ENCODE data around the gene DGKA. TPM values are rescaled to one million over a fixed set of nuclear protein-coding genes. Genes with fewer than 3 reads are reported as not detected.

DGKA gene
- total and polyA plus RNA-seq, 2 of the 13 experiments (the other 11 are each of a cell fraction or from before 2014, with no cell fraction given) = 2.4 to 5.4 TPM

DNA sequence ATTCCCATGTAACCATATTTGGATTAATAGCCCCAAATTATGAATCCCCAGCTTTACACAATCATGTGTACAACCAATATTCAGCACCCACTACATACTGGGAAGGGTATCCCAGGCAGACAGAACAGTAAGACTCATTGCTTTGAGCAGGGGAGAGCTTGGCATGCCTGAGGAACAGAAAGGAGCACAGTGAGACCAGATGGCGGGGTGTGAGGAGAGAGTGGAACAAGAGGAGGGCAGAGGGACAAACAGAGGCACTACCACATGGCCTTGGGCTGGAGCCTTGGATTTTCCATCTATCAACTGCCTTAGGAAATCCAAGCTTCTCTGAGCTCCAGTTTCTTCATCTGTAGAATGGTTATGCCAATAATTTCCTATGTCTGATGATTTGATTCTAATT lies 3.8 kb downstream of the DGKA start:
- H2AFZ ChIP-seq (ENCODE audit: low read length) = no peak overlapping the region
- H3K79me2 ChIP-seq (ENCODE audit: insufficient read depth, low read length) = no peaks in the 10 kb centered on the region
- peaks cover 0 to 11% of the 10 kb centered on the region in 2 experiments; a peak in 1 of 5 replicates for H3K27me3 ChIP-seq (ENCODE audit: control insufficient read depth in 1 of 2, insufficient read depth in 2 of 2, low read length in 2 of 2)
- WGBS (ENCODE audit: low lambda C conversion rate) = 90% methylated on average over 1 of the region's 1 CpG
- ChIA-PET CTCF (ENCODE audit: low intra/inter-chr PET ratio, low total read pairs) (no interaction called here), POLR2A (no interaction called here)
- no TSS peak for BruUV-seq (replicated peaks)
- FAIRE-seq (no peak), ATAC-seq (no peak), DNase-seq (ENCODE audit: low spot score) (no peak)
- intact Hi-C loops (cut with micrococcal nuclease; ENCODE audit: unreplicated experiment) (loop anchor here (5.0 kb wide), 1 partner anchor 197 kb away; no protein-coding TSS in a partner anchor), in situ Hi-C loops (cut with HindIII; ENCODE audit: extremely low pct_ligation_motif_present, low pct_unique_long_range_greater_than_20kb) (loop anchor here (5.0 kb wide), 1 partner anchor 197 kb away; no protein-coding TSS in a partner anchor)
- no peak overlapping the region for H3K4me3 ChIP-seq (replicated peaks in 1 of 3; ENCODE audit: insufficient read depth in 1 of 3, low read depth in 2 of 3, low read length in 3 of 3)
- H3K4me1 ChIP-seq (ENCODE audit: insufficient read depth, low read length) = peaks cover 38% of the 10 kb centered on the region
- H3K27ac ChIP-seq (ENCODE audit: extremely low read length, insufficient read depth, low read length) = no peak overlapping the region
- no peak overlapping the region for H3K4me2 ChIP-seq (ENCODE audit: low read depth, low read length)
- H3K36me3 ChIP-seq (replicated peaks in 1 of 2; ENCODE audit: control insufficient read depth in 1 of 2, insufficient read depth in 2 of 2, low read length in 2 of 2) = no peaks in the 10 kb centered on the region
- H3K9ac ChIP-seq (ENCODE audit: insufficient read depth, low read depth, low read length) = no peak overlapping the region
- no peaks in the 10 kb centered on the region for H3K9me3 ChIP-seq (ENCODE audit: low read length)
- TF ChIP-seq, protein P1, sequence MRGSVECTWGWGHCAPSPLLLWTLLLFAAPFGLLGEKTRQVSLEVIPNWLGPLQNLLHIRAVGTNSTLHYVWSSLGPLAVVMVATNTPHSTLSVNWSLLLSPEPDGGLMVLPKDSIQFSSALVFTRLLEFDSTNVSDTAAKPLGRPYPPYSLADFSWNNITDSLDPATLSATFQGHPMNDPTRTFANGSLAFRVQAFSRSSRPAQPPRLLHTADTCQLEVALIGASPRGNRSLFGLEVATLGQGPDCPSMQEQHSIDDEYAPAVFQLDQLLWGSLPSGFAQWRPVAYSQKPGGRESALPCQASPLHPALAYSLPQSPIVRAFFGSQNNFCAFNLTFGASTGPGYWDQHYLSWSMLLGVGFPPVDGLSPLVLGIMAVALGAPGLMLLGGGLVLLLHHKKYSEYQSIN (CRISPR knock-in tag; IDR thresholded peaks at IDR 0.05; ENCODE audit: borderline replicate concordance) = no peak
- TF ChIP-seq ZFY (CRISPR knock-in tag; IDR thresholded peaks at IDR 0.05) (no peak), SAFB2 (CRISPR knock-in tag; IDR thresholded peaks at IDR 0.05; ENCODE audit: borderline replicate concordance, low read depth) (no peak), SALL1 (CRISPR knock-in tag; IDR thresholded peaks at IDR 0.05) (no peak), ZFP90 (CRISPR knock-in tag; IDR thresholded peaks at IDR 0.05; ENCODE audit: borderline replicate concordance) (no peak), TOPORS (CRISPR knock-in tag; IDR thresholded peaks at IDR 0.05) (no peak), DNMT1 (CRISPR knock-in tag; IDR thresholded peaks at IDR 0.05) (no peak), KLF12 (CRISPR knock-in tag; IDR thresholded peaks at IDR 0.05; ENCODE audit: borderline replicate concordance) (no peak)
- TF ChIP-seq, protein P2, sequence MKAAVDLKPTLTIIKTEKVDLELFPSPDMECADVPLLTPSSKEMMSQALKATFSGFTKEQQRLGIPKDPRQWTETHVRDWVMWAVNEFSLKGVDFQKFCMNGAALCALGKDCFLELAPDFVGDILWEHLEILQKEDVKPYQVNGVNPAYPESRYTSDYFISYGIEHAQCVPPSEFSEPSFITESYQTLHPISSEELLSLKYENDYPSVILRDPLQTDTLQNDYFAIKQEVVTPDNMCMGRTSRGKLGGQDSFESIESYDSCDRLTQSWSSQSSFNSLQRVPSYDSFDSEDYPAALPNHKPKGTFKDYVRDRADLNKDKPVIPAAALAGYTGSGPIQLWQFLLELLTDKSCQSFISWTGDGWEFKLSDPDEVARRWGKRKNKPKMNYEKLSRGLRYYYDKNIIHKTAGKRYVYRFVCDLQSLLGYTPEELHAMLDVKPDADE (CRISPR knock-in tag; IDR thresholded peaks at IDR 0.05) = no peak
- TF ChIP-seq, protein P3, sequence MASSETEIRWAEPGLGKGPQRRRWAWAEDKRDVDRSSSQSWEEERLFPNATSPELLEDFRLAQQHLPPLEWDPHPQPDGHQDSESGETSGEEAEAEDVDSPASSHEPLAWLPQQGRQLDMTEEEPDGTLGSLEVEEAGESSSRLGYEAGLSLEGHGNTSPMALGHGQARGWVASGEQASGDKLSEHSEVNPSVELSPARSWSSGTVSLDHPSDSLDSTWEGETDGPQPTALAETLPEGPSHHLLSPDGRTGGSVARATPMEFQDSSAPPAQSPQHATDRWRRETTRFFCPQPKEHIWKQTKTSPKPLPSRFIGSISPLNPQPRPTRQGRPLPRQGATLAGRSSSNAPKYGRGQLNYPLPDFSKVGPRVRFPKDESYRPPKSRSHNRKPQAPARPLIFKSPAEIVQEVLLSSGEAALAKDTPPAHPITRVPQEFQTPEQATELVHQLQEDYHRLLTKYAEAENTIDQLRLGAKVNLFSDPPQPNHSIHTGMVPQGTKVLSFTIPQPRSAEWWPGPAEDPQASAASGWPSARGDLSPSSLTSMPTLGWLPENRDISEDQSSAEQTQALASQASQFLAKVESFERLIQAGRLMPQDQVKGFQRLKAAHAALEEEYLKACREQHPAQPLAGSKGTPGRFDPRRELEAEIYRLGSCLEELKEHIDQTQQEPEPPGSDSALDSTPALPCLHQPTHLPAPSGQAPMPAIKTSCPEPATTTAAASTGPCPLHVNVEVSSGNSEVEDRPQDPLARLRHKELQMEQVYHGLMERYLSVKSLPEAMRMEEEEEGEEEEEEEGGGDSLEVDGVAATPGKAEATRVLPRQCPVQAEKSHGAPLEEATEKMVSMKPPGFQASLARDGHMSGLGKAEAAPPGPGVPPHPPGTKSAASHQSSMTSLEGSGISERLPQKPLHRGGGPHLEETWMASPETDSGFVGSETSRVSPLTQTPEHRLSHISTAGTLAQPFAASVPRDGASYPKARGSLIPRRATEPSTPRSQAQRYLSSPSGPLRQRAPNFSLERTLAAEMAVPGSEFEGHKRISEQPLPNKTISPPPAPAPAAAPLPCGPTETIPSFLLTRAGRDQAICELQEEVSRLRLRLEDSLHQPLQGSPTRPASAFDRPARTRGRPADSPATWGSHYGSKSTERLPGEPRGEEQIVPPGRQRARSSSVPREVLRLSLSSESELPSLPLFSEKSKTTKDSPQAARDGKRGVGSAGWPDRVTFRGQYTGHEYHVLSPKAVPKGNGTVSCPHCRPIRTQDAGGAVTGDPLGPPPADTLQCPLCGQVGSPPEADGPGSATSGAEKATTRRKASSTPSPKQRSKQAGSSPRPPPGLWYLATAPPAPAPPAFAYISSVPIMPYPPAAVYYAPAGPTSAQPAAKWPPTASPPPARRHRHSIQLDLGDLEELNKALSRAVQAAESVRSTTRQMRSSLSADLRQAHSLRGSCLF (CRISPR knock-in tag; IDR thresholded peaks at IDR 0.05; ENCODE audit: borderline replicate concordance) = no peak
- TF ChIP-seq, protein P4, sequence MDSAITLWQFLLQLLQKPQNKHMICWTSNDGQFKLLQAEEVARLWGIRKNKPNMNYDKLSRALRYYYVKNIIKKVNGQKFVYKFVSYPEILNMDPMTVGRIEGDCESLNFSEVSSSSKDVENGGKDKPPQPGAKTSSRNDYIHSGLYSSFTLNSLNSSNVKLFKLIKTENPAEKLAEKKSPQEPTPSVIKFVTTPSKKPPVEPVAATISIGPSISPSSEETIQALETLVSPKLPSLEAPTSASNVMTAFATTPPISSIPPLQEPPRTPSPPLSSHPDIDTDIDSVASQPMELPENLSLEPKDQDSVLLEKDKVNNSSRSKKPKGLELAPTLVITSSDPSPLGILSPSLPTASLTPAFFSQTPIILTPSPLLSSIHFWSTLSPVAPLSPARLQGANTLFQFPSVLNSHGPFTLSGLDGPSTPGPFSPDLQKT (CRISPR knock-in tag; IDR thresholded peaks at IDR 0.05; ENCODE audit: borderline replicate concordance) = no peak
- TF ChIP-seq, protein P5, sequence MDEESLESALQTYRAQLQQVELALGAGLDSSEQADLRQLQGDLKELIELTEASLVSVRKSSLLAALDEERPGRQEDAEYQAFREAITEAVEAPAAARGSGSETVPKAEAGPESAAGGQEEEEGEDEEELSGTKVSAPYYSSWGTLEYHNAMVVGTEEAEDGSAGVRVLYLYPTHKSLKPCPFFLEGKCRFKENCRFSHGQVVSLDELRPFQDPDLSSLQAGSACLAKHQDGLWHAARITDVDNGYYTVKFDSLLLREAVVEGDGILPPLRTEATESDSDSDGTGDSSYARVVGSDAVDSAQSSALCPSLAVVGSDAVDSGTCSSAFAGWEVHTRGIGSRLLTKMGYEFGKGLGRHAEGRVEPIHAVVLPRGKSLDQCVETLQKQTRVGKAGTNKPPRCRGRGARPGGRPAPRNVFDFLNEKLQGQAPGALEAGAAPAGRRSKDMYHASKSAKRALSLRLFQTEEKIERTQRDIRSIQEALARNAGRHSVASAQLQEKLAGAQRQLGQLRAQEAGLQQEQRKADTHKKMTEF (CRISPR knock-in tag; IDR thresholded peaks at IDR 0.05) = no peak
- H4K20me1 ChIP-seq (ENCODE audit: insufficient read depth, low read length) = no peaks in the 10 kb centered on the region
